OCI-LY3 (cell line): ENCODE data around the gene RORC.
A peak's percentile ranks its signal among the peaks of the same experiment; 100 is the strongest.

Experiments
- H2AFZ ChIP-seq: fragments of 200-600, 300-600 bp; shearing (Covaris generic); 2 replicates; pipeline ENCODE4 v1.6.0; 2014; ENCODE audit warnings: antibody characterized with exemption, low read depth, low read length
- H3K27ac ChIP-seq: fragments of 200-600, 300-600 bp; sonication (generic); 2 replicates; pipeline ENCODE4 v1.5.1; 2014; ENCODE audit warnings: mild to moderate bottlenecking, low read length, moderate library complexity, mixed read lengths
- H3K27me3 ChIP-seq: fragments of 200-600, 300-600 bp; sonication (generic); 2 replicates; pipeline ENCODE4 v1.6.1; 2014; ENCODE audit warnings: low read depth, low read length, mixed read lengths
- H3K36me3 ChIP-seq: fragments of 200-600, 300-600 bp; sonication (generic); replicated peaks from 2 replicates; pipeline ENCODE3; 2014; ENCODE audit warnings: low read depth, low read length, mixed read lengths
- H3K4me1 ChIP-seq: fragments of 300-600, 200-600 bp; sonication (generic); 2 replicates; pipeline ENCODE4 v1.6.1; 2014; ENCODE audit warnings: low read length, mixed read lengths
- H3K4me2 ChIP-seq: fragments of 200-600, 300-600 bp; sonication (generic); 2 replicates; pipeline ENCODE4 v1.6.1; 2014; ENCODE audit warnings: low read length, mixed read lengths
- H3K4me3 ChIP-seq: fragments of 300-600, 200-600 bp; sonication (generic); 2 replicates; pipeline ENCODE4 v1.5.1; 2014; ENCODE audit warnings: antibody characterized with exemption, mild to moderate bottlenecking, low read length, moderate library complexity
- H3K79me2 ChIP-seq: fragments of 300-600, 200-600 bp; shearing (Covaris generic); 2 replicates; pipeline ENCODE4 v1.6.1; 2014; ENCODE audit warnings: mild to moderate bottlenecking, low read length, mixed read lengths
- H3K9ac ChIP-seq: fragments of 300-600, 200-600 bp; shearing (Covaris generic); 2 replicates; pipeline ENCODE4 v1.6.0; 2014; ENCODE audit warnings: mild to moderate bottlenecking, low read length, moderate library complexity
- H3K9me3 ChIP-seq: fragments of 200-600, 300-600 bp; shearing (Covaris generic); 2 replicates; pipeline ENCODE4 v1.6.1; 2014; ENCODE audit warnings: low read length, mixed read lengths; ENCODE audit not compliant: insufficient read depth
- H4K20me1 ChIP-seq: fragments of 200-600, 300-600 bp; sonication (generic); 2 replicates; pipeline ENCODE4 v1.6.1; 2016; ENCODE audit warnings: low read length, mixed read lengths; ENCODE audit not compliant: insufficient read depth
- CTCF ChIP-seq: fragments of 200-600, 300-600 bp; sonication (generic); IDR thresholded peaks from 2 replicates; pipeline ENCODE4 v1.5.1; 2014; ENCODE audit warnings: antibody characterized with exemption, low read length, low read depth
- EZH2phosphoT487 ChIP-seq: fragments of 200-600 bp; shearing (Covaris generic); IDR thresholded peaks from 2 replicates; pipeline ENCODE4 v1.6.1; 2018; ENCODE audit warnings: antibody characterized with exemption, mixed run types, low read depth

The RORC gene

GRCh38 chr1:151835596-151835995 lies 4.0 kb upstream of the RORC start:
- H3K4me1 ChIP-seq = peaks cover 14% of the 10 kb centered on the region
- H3K27ac ChIP-seq = no peak overlapping the region
- no peaks in the 10 kb centered on the region for H3K9me3 ChIP-seq
- H3K79me2 ChIP-seq = no peaks in the 10 kb centered on the region
- H3K27me3 ChIP-seq = no peaks in the 10 kb centered on the region
- no peaks in the 10 kb centered on the region for H3K36me3 ChIP-seq
- no peak for TF ChIP-seq EZH2phosphoT487
- no peak for TF ChIP-seq CTCF
- H4K20me1 ChIP-seq = no peaks in the 10 kb centered on the region
- H3K9ac ChIP-seq = no peak overlapping the region
- no peak overlapping the region for H2AFZ ChIP-seq
- H3K4me3 ChIP-seq = no peak overlapping the region
- H3K4me2 ChIP-seq = no peak overlapping the region

GRCh38 chr1:151834239-151834638 lies 2.6 kb upstream of the RORC start:
- Histone ChIP-seq H3K27me3 (no peaks in the 10 kb centered on the region), H2AFZ (no peak overlapping the region), H3K9me3 (no peaks in the 10 kb centered on the region), H3K9ac (no peak overlapping the region), H4K20me1 (no peaks in the 10 kb centered on the region), H3K4me1 (peaks cover 17% of the 10 kb centered on the region), H3K4me3 (no peak overlapping the region), H3K79me2 (no peaks in the 10 kb centered on the region), H3K27ac (no peak overlapping the region), H3K4me2 (no peak overlapping the region), H3K36me3 (no peaks in the 10 kb centered on the region)
- TF ChIP-seq CTCF (no peak), EZH2phosphoT487 (no peak)

- H3K4me3 ChIP-seq = no peak overlapping the region
- H3K27ac ChIP-seq = no peak overlapping the region
- no peaks in the 10 kb centered on the region for H3K9me3 ChIP-seq
- H3K27me3 ChIP-seq = no peaks in the 10 kb centered on the region
- no peaks in the 10 kb centered on the region for H3K79me2 ChIP-seq
- H3K9ac ChIP-seq = no peak overlapping the region
- no peaks in the 10 kb centered on the region for H4K20me1 ChIP-seq
- no peak for TF ChIP-seq EZH2phosphoT487
- no peak for TF ChIP-seq CTCF
- no peak overlapping the region for H2AFZ ChIP-seq
- H3K4me2 ChIP-seq = no peak overlapping the region
- H3K4me1 ChIP-seq = peaks cover 17% of the 10 kb centered on the region
- H3K36me3 ChIP-seq = no peaks in the 10 kb centered on the region
These were observed 1.7 kb upstream of the RORC start for GRCh38 chr1:151833172-151833900.

GRCh38 chr1:151832318-151832980 lies 847 bp upstream of the RORC start:
- H3K9me3 ChIP-seq = no peaks in the 10 kb centered on the region
- no peaks in the 10 kb centered on the region for H3K27me3 ChIP-seq
- no peak overlapping the region for H3K9ac ChIP-seq
- no peaks in the 10 kb centered on the region for H3K36me3 ChIP-seq
- H3K4me3 ChIP-seq = no peak overlapping the region
- H4K20me1 ChIP-seq = no peaks in the 10 kb centered on the region
- TF ChIP-seq EZH2phosphoT487 (no peak), CTCF (no peak)
- H2AFZ ChIP-seq = peak overlapping the region; percentile 60; the same call in 1 of the 2 replicates
- H3K79me2 ChIP-seq = no peaks in the 10 kb centered on the region
- peaks cover 17% of the 10 kb centered on the region for H3K4me1 ChIP-seq
- H3K27ac ChIP-seq = no peak overlapping the region
- H3K4me2 ChIP-seq = no peak overlapping the region
